Left forelimb (tissue), 1 donor: ENCODE results near the gene MATN3.
A peak's percentile ranks its signal among the peaks of the same experiment; 100 is the strongest.

Experiments used
- DNase-seq: peaks from one replicate; pipeline ENCODE4 v3.0.0-alpha.2; 2018; ENCODE audit warnings: low spot score

The MATN3 gene

GRCh38 chr2:20005067-20005627, 7.3 kb downstream of the MATN3 start:
- no peak for DNase-seq

DNA sequence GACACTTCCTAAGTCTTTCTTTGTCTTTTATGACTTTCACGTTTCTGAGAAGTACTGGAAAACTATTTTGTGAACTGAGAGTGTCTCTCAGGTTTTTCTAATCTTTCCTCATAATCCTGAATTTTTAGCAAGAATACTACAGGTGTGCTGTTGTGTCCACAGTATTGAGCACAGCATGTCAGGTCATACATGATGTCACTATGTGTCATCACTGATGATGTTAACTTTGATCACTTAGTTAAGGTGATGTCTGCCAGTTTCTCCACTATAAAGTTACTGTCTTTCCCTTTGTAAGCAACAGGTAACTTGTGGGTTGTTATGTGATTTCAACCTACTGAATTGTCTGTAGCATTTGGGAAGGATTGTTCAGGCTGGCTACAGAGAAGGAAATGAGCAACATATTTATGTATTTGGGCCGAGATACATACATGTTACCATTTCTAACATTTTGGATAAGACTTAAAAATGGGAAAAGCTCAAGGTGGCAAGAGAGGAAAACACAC, 11.1 kb downstream of the MATN3 start:
- no peak for DNase-seq

GRCh38 chr2:19993731-19994130, 18.7 kb downstream of the MATN3 start:
- no peak for DNase-seq

GRCh38 chr2:19991895-19992294, 20.6 kb downstream of the MATN3 start:
- DNase-seq, result no peak

- no peak for DNase-seq
Observed at GRCh38 chr2:19990416-19990728, 22.1 kb downstream of the MATN3 start.

- DNase-seq, result peak; percentile 92
Observed at GRCh38 chr2:19989667-19990415, 22.6 kb downstream of the MATN3 start, which contains the start of gene WDR35. Gene WDR35 (minus strand): TSS chr2:19990105. CDS start chr2:19990015, 90 bp downstream.

DNA sequence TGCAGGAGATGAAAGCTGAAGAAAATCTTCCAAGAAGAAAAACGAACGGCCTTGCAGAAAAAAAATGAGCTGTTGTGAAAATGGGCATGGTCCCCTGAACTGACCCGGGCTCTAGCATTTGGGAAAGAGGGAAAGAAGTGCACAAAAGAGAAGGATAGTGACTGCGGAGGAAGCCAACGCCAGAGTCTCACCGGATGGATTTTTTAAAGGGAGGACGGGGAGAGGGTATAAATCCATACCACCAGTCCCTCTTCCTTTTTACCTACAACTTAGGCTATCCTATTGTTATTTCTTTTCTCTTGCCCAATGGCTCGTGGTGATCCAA, 23.2 kb downstream of the MATN3 start:
- DNase-seq, result no peak

DNA sequence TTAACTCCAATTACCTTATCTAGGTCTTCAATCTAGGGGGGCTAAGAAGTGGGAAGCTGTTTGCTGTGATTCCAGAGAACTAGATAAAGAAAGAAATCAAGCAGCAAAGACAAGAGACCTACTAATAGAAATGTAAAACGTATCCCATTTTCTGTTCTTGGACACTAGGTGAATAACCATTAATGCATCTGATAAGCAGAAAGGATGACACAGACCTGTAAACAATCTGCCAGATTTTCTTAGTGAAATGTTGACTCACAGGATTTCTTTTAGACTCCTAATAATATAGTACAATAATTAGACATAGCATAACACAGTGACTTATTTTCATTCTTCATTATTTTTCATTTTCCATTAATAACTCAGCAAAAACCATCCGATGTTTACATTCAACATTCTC, 23.9 kb downstream of the MATN3 start:
- no peak for DNase-seq

GRCh38 chr2:19987936-19988335, 24.5 kb downstream of the MATN3 start:
- no peak for DNase-seq

DNA sequence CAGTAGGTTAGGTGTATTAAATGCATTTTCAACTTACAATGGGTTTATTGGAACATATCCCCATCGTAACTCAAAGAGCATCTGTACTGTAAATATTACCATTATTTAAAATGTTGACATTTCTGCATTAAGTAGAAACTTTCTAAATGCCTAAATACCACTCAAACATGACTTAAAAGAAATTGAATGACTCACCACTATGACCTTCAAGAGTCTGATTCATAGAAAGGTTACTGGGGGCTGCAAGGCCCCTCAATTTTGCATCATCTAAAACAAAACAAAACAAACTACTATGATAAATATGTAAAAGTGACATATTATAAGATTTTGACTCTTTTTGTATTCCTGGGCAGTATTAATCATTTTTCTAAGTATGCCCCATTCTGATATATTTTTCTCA, 30.2 kb downstream of the MATN3 start:
- DNase-seq, result no peak

DNA sequence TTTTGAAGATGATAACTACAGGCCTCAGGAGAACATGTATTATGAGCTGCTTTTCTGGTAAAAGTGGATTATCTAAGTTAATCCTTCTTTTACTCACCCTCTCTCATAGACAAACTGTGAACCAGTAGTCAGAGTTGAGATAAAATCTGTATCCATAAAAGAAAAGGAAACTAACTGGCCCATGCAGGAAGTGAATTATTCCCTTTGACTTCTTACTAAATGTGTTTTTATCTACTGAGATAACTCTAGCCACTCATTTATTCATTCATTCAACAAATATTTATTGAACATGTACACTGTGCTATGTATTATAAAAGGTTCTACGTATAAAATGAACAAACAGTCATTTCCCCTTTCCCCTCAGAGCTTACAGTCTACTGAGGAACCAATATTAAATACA, 32.5 kb downstream of the MATN3 start:
- DNase-seq, result no peak

- no peak for DNase-seq
Observed at GRCh38 chr2:19973466-19973865, 39.0 kb downstream of the MATN3 start.

GRCh38 chr2:19971691-19972090, 40.8 kb downstream of the MATN3 start:
- DNase-seq, result no peak

- DNase-seq, result no peak
Observed at GRCh38 chr2:19963386-19963785, 49.1 kb downstream of the MATN3 start.

DNA sequence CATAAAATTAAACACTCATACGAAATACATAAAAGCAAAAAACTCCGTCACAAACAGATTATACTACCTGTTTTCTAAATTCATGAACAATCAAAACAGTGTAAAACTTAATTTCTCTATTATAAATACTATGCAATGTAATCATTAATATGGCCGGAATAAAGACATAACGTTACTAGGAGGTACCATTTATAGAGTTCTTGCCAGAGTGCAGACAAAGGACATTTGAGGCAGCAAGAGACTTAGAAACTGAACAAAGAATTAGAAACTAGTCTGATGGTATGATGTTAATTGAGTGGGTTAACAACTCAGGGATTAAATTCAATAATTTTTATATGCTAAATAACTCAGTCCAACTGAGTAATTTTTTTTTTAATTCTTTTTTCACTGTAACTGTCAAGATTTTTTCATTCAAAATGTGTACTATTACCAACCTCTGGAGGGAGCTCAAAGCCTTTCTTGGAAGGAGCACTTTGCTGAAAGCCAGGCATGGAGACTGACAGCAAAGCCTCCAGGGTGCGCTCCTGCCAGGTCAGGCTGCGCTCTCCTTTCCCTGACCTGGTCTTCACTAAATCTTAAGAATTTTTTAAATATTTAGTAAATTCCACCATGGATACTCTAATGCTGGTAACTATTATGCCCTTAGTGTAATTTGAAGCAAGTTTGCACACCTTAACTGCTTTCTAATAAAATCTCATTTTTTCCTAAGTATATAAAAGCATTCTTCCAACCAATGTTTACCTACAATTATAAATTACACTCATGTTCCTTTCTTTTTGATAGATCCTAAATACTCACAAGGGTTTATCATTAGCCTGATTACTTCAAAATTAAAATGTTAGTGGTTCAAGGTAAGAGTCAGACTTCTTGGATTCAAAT, 56.7 kb downstream of the MATN3 start:
- DNase-seq, result no peak

GRCh38 chr2:19949071-19949470, 63.4 kb downstream of the MATN3 start:
- no peak for DNase-seq

- no peak for DNase-seq
Observed at GRCh38 chr2:19947184-19947940, 65.1 kb downstream of the MATN3 start.

DNA sequence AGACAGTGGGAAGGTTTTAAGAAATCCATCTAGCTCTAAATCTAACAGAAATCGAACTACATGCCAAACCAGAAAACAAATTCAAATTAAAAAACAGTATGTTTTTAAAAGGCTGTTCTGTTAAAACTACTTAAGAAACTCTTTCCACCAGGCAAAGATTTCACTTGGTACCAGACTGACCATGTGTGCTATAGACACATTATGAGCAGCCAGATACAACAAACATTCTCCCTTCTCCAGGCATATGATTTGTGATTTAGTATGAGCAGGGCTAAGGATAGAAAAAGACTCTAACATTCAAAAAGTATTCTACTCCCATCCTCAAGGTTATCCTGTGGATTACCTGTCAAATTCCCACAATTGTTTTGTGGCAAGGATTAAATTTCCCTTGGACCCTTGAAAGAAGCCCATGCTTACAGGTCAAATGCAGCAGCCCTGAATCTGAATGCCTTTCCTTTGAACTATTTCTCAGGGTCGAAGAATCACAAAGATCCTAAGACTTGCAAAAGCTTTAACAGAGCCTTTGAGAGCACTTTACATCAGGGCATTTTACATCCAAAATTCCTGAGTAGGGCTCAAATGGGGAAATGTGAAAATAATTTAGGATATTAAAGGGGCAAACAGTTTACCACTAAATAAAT, 68.1 kb downstream of the MATN3 start:
- no peak for DNase-seq

DNA sequence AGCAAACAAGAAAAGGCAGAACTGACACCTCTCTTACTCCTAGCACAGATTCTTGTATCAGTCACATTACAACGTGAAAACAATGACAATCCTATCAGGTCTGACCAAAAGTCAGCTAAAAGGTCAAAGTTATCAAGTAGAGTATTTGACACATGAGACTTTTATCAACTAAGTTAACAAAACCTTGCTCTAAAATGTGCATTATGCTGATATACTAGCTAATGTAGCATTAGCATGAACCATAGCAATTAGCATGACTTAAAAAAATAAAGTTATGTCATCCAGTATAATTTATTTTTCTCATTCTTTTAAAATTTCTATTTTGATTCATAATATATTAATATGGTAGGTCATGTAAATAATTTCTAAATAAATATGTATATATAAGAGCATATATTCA, 69.3 kb downstream of the MATN3 start:
- DNase-seq, result no peak

DNA sequence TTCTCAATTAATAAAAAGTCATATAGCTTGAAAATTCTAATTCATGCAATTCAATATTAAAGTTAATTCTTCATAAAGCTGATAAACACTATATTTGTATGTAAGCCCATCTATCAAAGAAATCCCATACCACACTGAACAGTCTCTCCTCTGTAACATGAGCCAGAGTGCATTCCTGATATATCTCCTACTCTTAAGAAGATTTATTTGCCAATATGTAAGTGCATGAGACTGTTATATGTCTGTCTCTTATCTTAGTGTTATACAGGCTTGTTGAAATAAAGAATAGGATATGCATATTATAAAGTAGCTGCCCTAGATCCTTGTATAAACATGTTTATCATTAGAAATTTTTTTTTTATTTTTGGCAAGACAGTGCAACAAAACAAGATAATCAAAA, 70.3 kb downstream of the MATN3 start:
- DNase-seq, result no peak
